Heart left ventricle (tissue), 16 donors: ENCODE data around the gene PGBD5. TPM values are rescaled to one million over a fixed set of nuclear protein-coding genes. Genes with fewer than 3 reads are reported as not detected.

ENCODE experiments used
- ATAC-seq, 4 donors: fragments of 200-7000 bp; cut with Tn5 transposase; one replicate each; pipeline ENCODE4 v1.9.1; 2020 to 2022; ENCODE audit warnings: moderate library complexity in 4 of 4, mild to moderate bottlenecking in 3 of 4, moderate number of reproducible peaks in 1 of 4
- DNase-seq, 5 donors: peaks; one replicate each; pipeline ENCODE4 v3.0.0-alpha.2; 2020
- H3K27ac ChIP-seq, 12 donors: fragments of 200-600 bp; sonication (generic) in 4 of 12; one replicate each; pipeline versions ENCODE4 v1.5.0 to v1.8.0; 2016 to 2022; ENCODE audit warnings: mild to moderate bottlenecking in 2 of 12
- H3K27me3 ChIP-seq, 9 donors: fragments of 200-600 bp; sonication (generic) in 2 of 9; one replicate each; pipeline versions ENCODE4 v1.5.1 to v1.8.0; 2016 to 2022; ENCODE audit warnings: mild to moderate bottlenecking in 3 of 9
- H3K36me3 ChIP-seq, 9 donors: fragments of 200-600 bp; sonication (generic) in 2 of 9; one replicate each; pipeline versions ENCODE4 v1.5.0 to v1.8.0; 2018 to 2022; ENCODE audit warnings: mild to moderate bottlenecking in 2 of 9
- H3K4me1 ChIP-seq, 12 donors: fragments of 200-600 bp; sonication (generic) in 4 of 12; one replicate each; pipeline versions ENCODE4 v1.5.0 to v1.8.0; 2016 to 2022; ENCODE audit warnings: mild to moderate bottlenecking in 3 of 12
- H3K4me3 ChIP-seq, 12 donors: fragments of 200-600 bp; sonication (generic) in 4 of 12; one replicate each; pipeline versions ENCODE4 v1.5.0 to v1.8.0; 2017 to 2022; ENCODE audit warnings: mild to moderate bottlenecking in 9 of 12, moderate library complexity in 4 of 12
- H3K9me3 ChIP-seq, 12 donors: fragments of 200-600 bp; sonication (generic) in 4 of 12; one replicate each; pipeline versions ENCODE4 v1.5.0 to v1.8.0; 2016 to 2022; ENCODE audit warnings: mild to moderate bottlenecking in 1 of 12
- POLR2A ChIP-seq, 2 donors: fragments of 450-650 bp; IDR thresholded peaks; one replicate each; pipeline ENCODE4 v1.6.1; 2017; ENCODE audit warnings: antibody characterized with exemption in 2 of 2, mild to moderate bottlenecking in 2 of 2, moderate library complexity in 2 of 2
- WGBS, 4 donors: extraction: QIAGEN DNeasy Blood & Tissue Kit in 2 of 4; methylation state at CpG; one replicate each; pipeline versions ENCODE4 v1.1.5 to v1.1.7; 2013 to 2018; 5-methylcytosine and 5-hydroxymethylcytosine counted together
- intact Hi-C, 10 donors: fragments of 100-400 bp; cut with DNase I; formaldehyde crosslinking; loops; one replicate each; pipeline versions ENCODE4 v1.11.1 to v1.14.2; 2022
- polyA plus RNA-seq, 2 donors: library from polyadenylated mRNA; stranded (reverse); fragments of 200-250 nt; gene quantifications; one replicate each; pipeline ENCODE4 v1.2.3, GENCODE V29; 2013
- total RNA-seq, 9 donors: library from RNA; depleted of rRNA in 2 of 9; stranded (reverse); fragments of >200 nt in 2 of 9; fragmentation: NEBNext Ultra II Directional in 3 of 9; extraction: Animal tissue kit (Norgen Biotek cat#: 25700) in 3 of 9; gene quantifications; one replicate each; pipeline versions ENCODE4 v1.1.0 to v1.2.4, GENCODE V29; 2016 to 2023
- TF ChIP-seq, protein P1 (sequence below), 12 donors: fragments of 200-600 bp; sonication (generic) in 4 of 12; IDR thresholded peaks; one replicate each; pipeline versions ENCODE4 v1.5.0 to v1.8.0; 2018 to 2022; ENCODE audit warnings: antibody characterized with exemption in 12 of 12, mild to moderate bottlenecking in 5 of 12
- donor health status: ischemic (EF 13 %, LVEDD 7.1; RV severe dilation, severe dysfunction).
- donor health status: healthy with polysubstance abuse.
- donor health status: DM: no; HTN: yes; CAD: no.
- donor health status: DM: no; HTN: no; CAD: no.
- donor health status: ischemic (EF 25% LVEDD 6.9; RV normal size, moderate dysfunction).
- donor health status: ischemic (EF 25% LVEDD 5.7; RV mildly dilated, moderate dysfunction).
- donor health status: healthy.
- donor health status: DM: yes; HTN: yes; CAD: no.
- donor health status: ischemic (EF 35%, LVEDD 5.7; RV mildly dilated, moderate dysfunction).
- donor health status: nonischemic (EF 11% LVEDD 7.7; RV severe dilation, severe dysfunction).
- donor health status: DM: yes; HTN: yes; CAD: no.
- donor health status: PGD.
- donor health status: ischemic (EF 29% LVEDD 5.4; RV normal size, mild dysfunction).
- donor health status: nonischemic (EF 23%, LVEDD 6.1; RV moderate dilation, normal function).

Gene PGBD5
- total and polyA plus RNA-seq, 11 donors = 1.3 to 16.1 (median 6.3) TPM

DNA sequence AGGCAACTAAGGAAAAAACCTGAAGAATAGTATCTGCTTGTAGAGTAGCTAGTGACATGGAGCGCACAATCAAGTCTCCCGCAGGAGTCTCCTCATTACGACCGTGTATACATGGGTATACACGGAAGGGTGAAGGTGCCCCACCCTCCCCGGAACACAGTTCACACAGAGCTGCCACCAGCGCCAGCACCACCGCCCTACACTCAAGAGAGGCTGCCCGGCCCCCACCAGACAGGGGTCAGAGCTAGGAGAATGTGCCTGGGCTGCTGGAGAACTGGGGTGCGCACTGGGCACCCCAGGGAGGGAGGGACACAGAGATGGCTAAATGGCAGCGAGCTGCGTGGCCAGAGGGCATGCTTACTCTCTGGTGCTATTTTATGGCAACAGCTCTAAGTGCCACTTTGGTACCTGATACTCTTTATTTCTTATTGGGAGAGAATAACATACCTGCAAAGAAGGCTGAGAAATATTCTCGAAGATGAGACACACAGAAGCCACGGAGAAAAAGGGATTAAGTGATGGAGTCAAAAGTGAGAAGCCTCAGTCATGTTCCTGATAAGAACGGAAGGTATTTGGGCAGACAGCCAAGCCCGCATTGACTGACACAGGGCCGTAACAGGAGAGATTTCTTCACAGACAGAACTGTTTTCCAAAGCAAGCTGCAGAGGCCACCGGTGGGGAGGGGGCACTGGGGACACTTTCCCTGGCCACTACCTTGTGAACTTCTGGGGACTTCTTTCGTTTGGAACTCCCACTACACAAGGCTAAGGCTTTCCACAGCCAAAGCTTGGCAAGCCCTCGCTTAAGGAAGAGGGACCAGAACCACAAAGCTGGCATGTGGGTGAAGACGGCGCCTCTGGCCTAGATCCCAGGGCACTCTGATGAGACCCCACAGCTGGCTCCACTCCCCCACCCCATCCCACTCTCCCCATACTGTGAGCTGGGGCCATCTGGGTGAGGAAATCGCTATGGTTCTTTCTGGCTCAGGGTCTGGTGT, 108.0 kb downstream of the PGBD5 start:
- intact Hi-C loops = loop anchor here in 4 of 10 donors (10.0 kb wide), 2 partner anchors 763 to 1063 kb away; partner anchors contain the start of gene ABCB10 (in 3 of the 4)
- 52 to 61% (median 57%) methylated on average over 22 to 23 of the region's 23 CpGs for WGBS, 4 donors

DNA sequence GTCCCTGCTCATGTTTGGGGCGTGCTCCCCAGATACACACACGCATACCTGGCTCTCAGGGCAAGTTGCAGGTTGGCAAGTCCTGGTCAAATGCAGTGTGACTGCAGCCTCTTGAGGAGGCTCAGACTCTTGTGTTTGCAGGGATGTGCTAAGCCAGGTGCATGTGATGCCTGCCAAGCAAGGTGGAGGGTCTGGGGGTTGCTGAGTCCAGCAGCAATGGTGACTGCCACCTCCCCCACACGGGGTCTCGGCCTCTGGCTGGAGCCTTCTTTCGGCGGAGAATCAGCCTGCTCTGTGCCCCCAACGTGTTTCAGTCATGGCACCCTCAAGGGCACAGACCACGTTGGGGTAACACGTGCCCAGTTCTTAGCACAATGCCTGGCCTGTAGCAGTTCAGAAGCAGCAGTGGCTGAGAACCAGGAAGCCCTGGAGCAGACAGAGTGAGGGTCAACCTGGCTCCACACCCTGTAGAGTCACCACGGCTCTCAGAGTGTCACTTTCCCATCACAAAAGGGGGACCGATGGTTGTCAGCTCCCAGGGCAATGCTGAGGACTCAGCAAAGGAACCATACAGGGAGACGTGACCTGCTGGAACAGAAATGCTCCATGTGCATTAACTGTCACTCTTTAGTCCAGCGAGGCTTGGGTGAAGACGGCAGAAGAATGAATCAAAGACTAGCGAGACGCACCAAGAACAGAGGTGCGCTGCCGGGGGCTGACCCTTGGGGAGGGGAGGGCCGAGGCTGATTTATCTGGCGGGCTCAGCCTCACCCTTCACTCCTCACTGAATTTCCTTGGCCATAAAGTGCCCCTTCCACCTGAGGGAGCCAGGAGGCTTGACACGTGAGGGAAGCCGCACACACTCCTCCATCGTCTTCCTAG, 109.0 kb downstream of the PGBD5 start:
- Histone ChIP-seq H3K27me3 (peaks cover 0 to 9% (median 0%) of the 10 kb centered on the region in 9 donors), H3K9me3 (no peaks in the 10 kb centered on the region), H3K4me3 (no peak overlapping the region), H3K36me3 (no peaks in the 10 kb centered on the region), H3K27ac (no peak overlapping the region), H3K4me1 (peaks cover 0 to 11% (median 0%) of the 10 kb centered on the region in 12 donors)
- DNase-seq (no peak), ATAC-seq (no peak)
- WGBS, 4 donors = 84 to 88% (median 86%) methylated on average over 17 to 23 of the region's 23 CpGs
- intact Hi-C loops = loop anchor here in 4 of 10 donors (10.0 kb wide), 2 partner anchors 762 to 1062 kb away; partner anchors contain the start of gene ABCB10 (in 3 of the 4)
- TF ChIP-seq, protein P1, sequence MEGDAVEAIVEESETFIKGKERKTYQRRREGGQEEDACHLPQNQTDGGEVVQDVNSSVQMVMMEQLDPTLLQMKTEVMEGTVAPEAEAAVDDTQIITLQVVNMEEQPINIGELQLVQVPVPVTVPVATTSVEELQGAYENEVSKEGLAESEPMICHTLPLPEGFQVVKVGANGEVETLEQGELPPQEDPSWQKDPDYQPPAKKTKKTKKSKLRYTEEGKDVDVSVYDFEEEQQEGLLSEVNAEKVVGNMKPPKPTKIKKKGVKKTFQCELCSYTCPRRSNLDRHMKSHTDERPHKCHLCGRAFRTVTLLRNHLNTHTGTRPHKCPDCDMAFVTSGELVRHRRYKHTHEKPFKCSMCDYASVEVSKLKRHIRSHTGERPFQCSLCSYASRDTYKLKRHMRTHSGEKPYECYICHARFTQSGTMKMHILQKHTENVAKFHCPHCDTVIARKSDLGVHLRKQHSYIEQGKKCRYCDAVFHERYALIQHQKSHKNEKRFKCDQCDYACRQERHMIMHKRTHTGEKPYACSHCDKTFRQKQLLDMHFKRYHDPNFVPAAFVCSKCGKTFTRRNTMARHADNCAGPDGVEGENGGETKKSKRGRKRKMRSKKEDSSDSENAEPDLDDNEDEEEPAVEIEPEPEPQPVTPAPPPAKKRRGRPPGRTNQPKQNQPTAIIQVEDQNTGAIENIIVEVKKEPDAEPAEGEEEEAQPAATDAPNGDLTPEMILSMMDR (IDR thresholded peaks at IDR 0.05) = no peak
- TF ChIP-seq POLR2A (IDR thresholded peaks at IDR 0.05) = no peak

More for the DNA sequence above, 108.0 kb downstream of the PGBD5 start:
- no peaks in the 10 kb centered on the region for H3K36me3 ChIP-seq
- TF ChIP-seq POLR2A (IDR thresholded peaks at IDR 0.05) = no peak
- TF ChIP-seq, protein P1 (IDR thresholded peaks at IDR 0.05) = no peak
- H3K4me3 ChIP-seq = no peak overlapping the region
- ATAC-seq (no peak), DNase-seq (peak in 1 of 5 donors; percentile 51)
- no peak overlapping the region for H3K27ac ChIP-seq
- peaks cover 0 to 4% (median 0%) of the 10 kb centered on the region in 9 donors for H3K27me3 ChIP-seq
- peaks cover 0 to 16% (median 0%) of the 10 kb centered on the region in 12 donors for H3K4me1 ChIP-seq
- no peaks in the 10 kb centered on the region for H3K9me3 ChIP-seq

DNA sequence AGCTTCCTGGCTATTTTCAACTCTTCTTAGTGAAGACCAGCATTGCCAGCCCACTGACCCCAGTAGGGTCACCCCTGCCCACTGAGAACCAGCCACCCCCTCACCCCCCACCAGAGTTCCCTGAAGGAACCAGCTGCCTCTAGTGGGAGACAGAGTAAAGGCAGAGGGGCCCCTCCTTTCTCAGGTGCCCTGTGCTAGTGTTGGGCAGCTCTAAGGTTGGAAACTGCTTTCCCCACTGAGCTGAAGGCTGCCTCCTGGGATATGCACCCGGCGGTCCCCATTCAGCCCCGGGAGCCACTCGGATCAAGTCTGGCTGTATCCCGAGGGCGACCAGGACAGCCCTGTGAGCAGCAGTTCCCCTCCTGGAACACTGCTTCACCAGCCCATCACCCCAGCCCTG, 111.0 kb downstream of the PGBD5 start:
- H3K4me3 ChIP-seq = no peak overlapping the region
- H3K9me3 ChIP-seq = no peaks in the 10 kb centered on the region
- 64 to 83% (median 77%) methylated on average over 6 of the region's 6 CpGs for WGBS, 4 donors
- H3K27me3 ChIP-seq = peaks cover 0 to 9% (median 0%) of the 10 kb centered on the region in 9 donors
- no peak for ATAC-seq
- no peak overlapping the region for H3K27ac ChIP-seq
- no peaks in the 10 kb centered on the region for H3K36me3 ChIP-seq
- DNase-seq = no peak
- TF ChIP-seq POLR2A (IDR thresholded peaks at IDR 0.05) = no peak
- TF ChIP-seq, protein P1 (IDR thresholded peaks at IDR 0.05) = no peak
- peaks cover 0 to 9% (median 0%) of the 10 kb centered on the region in 12 donors for H3K4me1 ChIP-seq
- intact Hi-C loops = loop anchor here in 4 of 10 donors (10.0 kb wide), 2 partner anchors 760 to 1060 kb away; partner anchors contain the start of gene ABCB10 (in 3 of the 4)
